DMS153 treated with DMSO at 0.1 percent for 48 hours (cell line): ENCODE results near the gene OR5M8.

Experiments
- DNase-seq: peaks from one replicate; lab custom pipeline; 2025; ENCODE audit not compliant: unreplicated experiment; lab: John Stamatoyannopoulos, UW

The OR5M8 gene

DNA sequence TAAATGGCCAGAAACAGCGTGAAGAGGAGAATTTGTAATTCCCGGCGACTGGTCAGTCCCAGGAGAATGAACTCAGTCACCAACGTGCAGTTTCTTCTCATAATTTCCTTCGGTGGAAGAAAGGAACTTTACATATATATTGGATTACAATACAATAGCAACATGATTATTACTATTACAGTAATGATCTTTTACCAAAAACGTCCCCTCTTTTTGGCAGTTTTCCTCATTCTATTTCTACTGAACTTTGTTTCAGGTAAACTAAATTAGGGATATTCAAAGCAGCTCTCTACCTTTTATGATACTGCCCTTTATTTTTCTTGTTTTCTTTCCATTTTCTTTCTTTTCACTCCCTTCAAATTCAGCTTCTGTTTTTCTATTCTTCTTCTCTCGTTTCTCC, at the start of gene OR5M8:
TSS of gene OR5M8 (minus strand) at position 101 of the 400 bp plus-strand sequence. CDS start at position 101, 0 bp downstream.
- no peak for DNase-seq

DNA sequence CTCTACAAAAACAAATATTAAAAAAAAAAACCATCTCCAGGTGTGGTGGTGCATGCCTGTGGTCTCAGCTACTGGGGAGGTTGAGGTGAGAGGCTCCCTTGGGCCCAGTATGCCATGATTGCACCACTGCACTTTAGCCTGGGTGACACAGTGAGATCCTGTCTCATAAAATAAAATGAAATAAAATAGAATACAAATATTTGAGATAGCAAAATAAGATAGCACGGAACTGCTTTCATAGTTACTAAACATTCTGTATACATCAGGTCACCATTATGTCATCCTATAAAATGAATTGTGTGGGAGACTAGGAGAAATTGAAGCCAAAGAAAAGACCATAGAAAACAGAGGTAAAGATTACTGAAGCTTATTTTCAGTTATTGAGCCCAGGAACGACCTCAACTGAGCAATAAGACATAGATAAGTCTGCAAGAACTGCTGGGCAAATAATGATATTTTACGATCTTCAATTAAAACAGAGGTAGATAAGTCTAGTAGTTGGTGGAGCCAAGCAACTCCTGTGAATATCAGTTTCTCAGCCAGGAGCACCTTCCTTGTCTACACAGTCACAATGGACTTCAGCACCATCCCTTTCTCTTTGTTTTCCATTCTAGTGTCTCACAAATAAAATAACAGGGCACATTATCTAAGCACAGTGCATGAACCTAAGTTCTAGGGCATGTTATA, 42.0 kb upstream of the OR5M8 start:
- no peak for DNase-seq

DNA sequence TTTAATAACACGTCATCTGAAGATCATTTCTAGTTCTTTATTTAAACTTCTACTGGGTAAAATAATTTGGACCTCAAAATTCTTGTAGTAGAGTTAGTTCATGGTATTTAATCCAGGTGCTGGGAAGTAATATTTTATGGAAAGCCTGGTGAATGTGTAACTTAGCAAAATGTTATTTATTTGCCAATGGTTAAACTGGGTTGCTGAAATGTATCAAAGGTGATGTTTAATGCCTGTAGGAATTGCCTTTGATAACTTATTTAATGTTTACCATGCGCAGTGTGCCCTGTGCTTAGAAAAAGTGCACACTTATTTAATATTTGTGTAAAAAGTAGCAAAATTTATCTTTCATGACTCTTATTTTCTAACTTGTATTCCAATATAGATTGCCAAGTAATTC, 40.7 kb upstream of the OR5M8 start:
- no peak for DNase-seq

GRCh38 chr11:56522008-56522407, 30.8 kb upstream of the OR5M8 start:
- DNase-seq: peak; percentile 4

DNA sequence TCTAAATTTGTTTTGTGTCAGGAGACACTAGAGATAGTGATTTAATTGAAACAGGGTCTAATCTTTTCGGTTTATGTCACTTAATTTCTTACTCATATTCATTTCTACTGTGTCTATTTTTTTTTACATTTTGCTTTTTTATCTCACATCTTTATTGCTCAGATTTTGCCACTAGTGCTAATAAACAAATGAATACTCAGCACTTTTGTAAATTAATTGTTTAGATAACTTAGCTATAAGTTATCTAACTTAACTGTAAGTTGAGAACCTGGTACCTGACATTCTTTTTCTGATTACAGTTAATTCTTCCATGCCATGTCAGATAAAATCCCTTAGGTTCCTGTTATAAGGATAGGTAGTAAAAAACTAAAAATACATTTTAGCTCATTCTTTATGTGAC, 22.1 kb upstream of the OR5M8 start:
- DNase-seq: no peak

DNA sequence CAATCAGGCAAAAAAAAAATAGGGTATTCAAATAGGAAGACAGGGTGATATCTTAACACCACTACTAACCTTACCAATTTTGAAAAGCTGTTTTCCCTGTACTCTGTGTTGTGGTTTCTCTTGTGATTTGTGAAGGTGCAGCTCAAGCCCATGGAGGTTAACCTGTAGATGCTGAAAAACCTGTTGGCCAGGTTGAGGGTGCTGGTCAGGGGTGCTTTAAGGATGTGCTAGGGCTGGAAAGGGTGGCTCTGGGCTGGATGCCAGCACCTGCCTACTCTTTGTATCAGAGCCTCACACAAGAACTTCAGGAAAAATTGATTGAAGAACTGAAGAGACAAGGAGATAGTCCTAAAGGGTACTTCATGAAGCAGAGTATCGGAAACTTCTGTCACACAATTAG, 18.3 kb upstream of the OR5M8 start:
- DNase-seq: no peak

DNA sequence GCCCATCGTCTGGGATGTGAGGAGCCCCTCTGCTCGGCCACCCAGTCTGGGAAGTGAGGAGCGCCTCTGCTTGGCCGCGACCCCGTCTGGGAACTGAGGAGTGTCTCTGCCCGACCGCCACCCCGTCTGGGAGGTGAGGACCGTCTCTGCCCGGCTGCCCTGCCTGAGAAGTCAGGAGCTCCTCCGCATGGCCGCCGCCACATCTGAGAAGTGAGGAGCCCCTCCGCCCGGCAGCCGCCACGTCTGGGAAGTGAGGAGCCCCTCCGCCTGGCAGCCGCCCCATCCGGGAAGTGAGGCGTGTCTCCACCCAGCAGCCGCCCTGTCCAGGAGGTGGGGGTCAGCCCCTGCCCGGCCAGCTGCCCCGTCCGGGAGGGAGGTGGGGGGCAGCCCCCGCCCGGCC, 5.8 kb upstream of the OR5M8 start:
- no peak for DNase-seq

- no peak for DNase-seq
Observed at GRCh38 chr11:56495117-56495516, 3.9 kb upstream of the OR5M8 start.

GRCh38 chr11:56486801-56487200, 4.4 kb downstream of the OR5M8 start:
- no peak for DNase-seq

- DNase-seq: no peak
Observed at GRCh38 chr11:56474729-56475235, 16.4 kb downstream of the OR5M8 start.

DNA sequence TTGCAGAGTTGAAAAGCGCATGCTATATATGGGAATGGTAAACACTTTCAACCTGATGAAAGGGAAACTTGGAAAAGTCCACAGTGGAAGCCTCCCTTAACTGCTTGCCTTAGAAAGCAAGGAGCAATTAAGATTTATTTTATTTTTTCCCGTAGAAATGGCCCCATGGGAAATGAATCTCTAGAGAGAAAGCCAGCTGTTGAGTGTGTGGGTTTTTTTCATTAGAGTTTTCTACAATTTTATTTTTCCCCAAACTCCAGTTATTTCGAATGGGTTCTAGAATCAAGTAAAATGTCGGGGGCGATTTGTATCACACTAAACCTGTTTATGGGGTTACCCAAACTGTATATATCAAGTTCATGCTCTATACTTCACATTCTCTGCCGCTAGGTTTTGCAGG, 17.9 kb downstream of the OR5M8 start, which contains the start of gene OR5M3:
TSS of gene OR5M3 (minus strand) at position 101 of the 400 bp plus-strand sequence. CDS start 2,855 bp downstream, outside the sequence.
- DNase-seq: no peak

GRCh38 chr11:56457076-56457475, 34.1 kb downstream of the OR5M8 start:
- no peak for DNase-seq

DNA sequence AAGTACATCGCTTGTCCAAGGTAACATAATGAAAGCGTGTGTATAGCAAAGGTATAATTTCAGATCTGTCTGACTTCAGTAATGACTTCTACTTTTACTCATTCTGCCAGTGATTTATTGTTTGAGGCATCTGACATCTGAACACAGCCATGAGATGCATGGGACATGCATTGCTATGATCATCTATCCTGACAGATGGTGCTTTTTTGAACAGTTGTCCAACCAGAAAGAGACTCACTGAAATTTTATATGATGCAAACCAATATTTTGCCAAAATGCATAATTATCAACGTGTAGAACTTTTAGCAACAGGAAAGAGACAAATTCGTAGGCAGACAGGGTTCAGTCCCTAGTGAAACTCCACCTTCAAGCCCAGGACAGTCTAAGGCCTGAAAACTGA, 37.6 kb downstream of the OR5M8 start:
- DNase-seq: no peak
